H1 (cell line): ENCODE data around the gene RRAS. TPM values are rescaled to one million over a fixed set of nuclear protein-coding genes. Genes with fewer than 3 reads are reported as not detected.

Experiments
- CTCF ChIA-PET: fragments of 300-600 bp; sonication (Branson Sonifier 250); formaldehyde crosslinking; loops from one replicate; lab custom pipeline; 2021; ENCODE audit not compliant: partially characterized antibody; lab: Charles Lee
- POLR2A ChIA-PET: fragments of 300-600 bp; sonication (Branson Sonifier 250); formaldehyde crosslinking; loops from one replicate; lab custom pipeline; 2021; ENCODE audit warnings: inconsistent platforms; ENCODE audit not compliant: partially characterized antibody; lab: Charles Lee
- DNase-seq, 2 experiments: peaks; one replicate each; pipeline versions ENCODE4 v3.0.0 to v3.0.0-alpha.2; 2010 to 2022; ENCODE audit warnings: low spot score in 2 of 2, low read depth in 1 of 2, mixed read lengths in 1 of 2
- FAIRE-seq: peaks from 2 replicates; lab custom pipeline; 2011; peaks lifted over from hg19 to GRCh38; lab: Jason Lieb, UNC
- H2AFZ ChIP-seq: 2 replicates; pipeline ENCODE4 v1.8.1; 2012; ENCODE audit warnings: low read length, inconsistent platforms
- H2AK5ac ChIP-seq: 2 replicates; pipeline ENCODE4 v1.6.1; 2013; ENCODE audit warnings: low read depth, low read length
- H2BK120ac ChIP-seq: replicated peaks from 2 replicates; pipeline ENCODE3; 2013; ENCODE audit warnings: low read depth, low read length, inconsistent platforms
- H2BK12ac ChIP-seq: 2 replicates; pipeline ENCODE4 v1.6.1; 2013; ENCODE audit warnings: low read depth, low read length
- H2BK15ac ChIP-seq: 2 replicates; pipeline ENCODE4 v1.6.1; 2013; ENCODE audit warnings: low read length
- H2BK20ac ChIP-seq: 2 replicates; pipeline ENCODE4 v1.6.1; 2013; ENCODE audit warnings: low read length
- H2BK5ac ChIP-seq: 2 replicates; pipeline ENCODE4 v1.6.1; 2013; ENCODE audit warnings: low read depth, low read length
- H3K14ac ChIP-seq: 2 replicates; pipeline ENCODE4 v1.6.1; 2013; ENCODE audit warnings: inconsistent platforms; ENCODE audit not compliant: insufficient read length
- H3K18ac ChIP-seq: 2 replicates; pipeline ENCODE4 v1.6.1; 2013; ENCODE audit warnings: low read length; ENCODE audit errors: extremely low read depth
- H3K23ac ChIP-seq: 2 replicates; pipeline ENCODE4 v1.6.1; 2013; ENCODE audit warnings: inconsistent platforms; ENCODE audit not compliant: insufficient read length
- H3K23me2 ChIP-seq: 2 replicates; pipeline ENCODE4 v1.6.1; 2013; ENCODE audit warnings: low read depth, low read length
- H3K27ac ChIP-seq: 2 replicates; pipeline ENCODE4 v1.6.1; 2011; ENCODE audit warnings: low read depth, low read length, inconsistent platforms
- H3K27me3 ChIP-seq, 4 experiments: replicated peaks in 1 of 4; 1 replicate in 1 of 4; 2 replicates in 3 of 4; pipeline versions ENCODE4 v1.6.1 to v1.8.1; 2011 to 2013; ENCODE audit warnings: low read length in 3 of 4, mild to moderate bottlenecking in 3 of 4, inconsistent platforms in 2 of 4, mixed read lengths in 2 of 4, moderate library complexity in 1 of 4; ENCODE audit not compliant: control insufficient read depth in 3 of 4, insufficient read depth in 3 of 4; ENCODE audit errors: extremely low read depth in 1 of 4
- H3K36me3 ChIP-seq, 4 experiments: 2 replicates each; pipeline versions ENCODE4 v1.6.1 to v1.8.1; 2011 to 2013; ENCODE audit warnings: mild to moderate bottlenecking in 4 of 4, low read length in 3 of 4, moderate library complexity in 2 of 4, control low read depth in 1 of 4, inconsistent platforms in 1 of 4; ENCODE audit not compliant: insufficient read depth in 4 of 4, control insufficient read depth in 2 of 4
- H3K4ac ChIP-seq: replicated peaks from 2 replicates; pipeline ENCODE3; 2013; ENCODE audit warnings: low read length, low read depth, mixed read lengths, inconsistent platforms; ENCODE audit not compliant: insufficient read length
- H3K4me1 ChIP-seq, 4 experiments: replicated peaks in 1 of 4; 1 replicate in 1 of 4; 2 replicates in 3 of 4; pipeline versions ENCODE4 v1.6.1 to v1.8.1; 2011 to 2013; ENCODE audit warnings: low read length in 3 of 4, inconsistent platforms in 2 of 4, mixed read lengths in 1 of 4; ENCODE audit not compliant: insufficient read depth in 4 of 4, control insufficient read depth in 3 of 4
- H3K4me2 ChIP-seq, 2 experiments: 2 replicates each; pipeline versions ENCODE4 v1.6.1 to v1.8.1; 2011 to 2013; ENCODE audit warnings: low read depth in 2 of 2, low read length in 2 of 2, control low read depth in 1 of 2, inconsistent platforms in 1 of 2, mild to moderate bottlenecking in 1 of 2; ENCODE audit not compliant: insufficient read depth in 1 of 2
- H3K4me3 ChIP-seq, 4 experiments: fragments of 200-600, 300-600 bp in 1 of 4; sonication (generic), shearing (Covaris generic), sonication (Bioruptor Twin) in 1 of 4; 2 replicates each; pipeline versions ENCODE4 v1.5.1 to v1.8.1; 2011 to 2016; ENCODE audit warnings: low read length in 4 of 4, low read depth in 3 of 4, control low read depth in 2 of 4, inconsistent platforms in 2 of 4, mild to moderate bottlenecking in 2 of 4, mixed read lengths in 1 of 4, moderate library complexity in 1 of 4; ENCODE audit not compliant: insufficient read depth in 2 of 4; ENCODE audit errors: extremely low read depth in 1 of 4
- H3K56ac ChIP-seq: replicated peaks from 2 replicates; pipeline ENCODE3; 2013; ENCODE audit warnings: low read depth, mild to moderate bottlenecking, mixed read lengths, low read length, inconsistent platforms; ENCODE audit not compliant: insufficient read length
- H3K79me1 ChIP-seq: 2 replicates; pipeline ENCODE4 v1.6.1; 2013; ENCODE audit warnings: low read depth, low read length, control low read depth
- H3K79me2 ChIP-seq, 2 experiments: 2 replicates each; pipeline versions ENCODE4 v1.6.1 to v1.8.1; 2012 to 2013; ENCODE audit warnings: low read length in 2 of 2, mild to moderate bottlenecking in 2 of 2, inconsistent platforms in 1 of 2; ENCODE audit not compliant: insufficient read depth in 2 of 2, control insufficient read depth in 1 of 2
- H3K9ac ChIP-seq, 4 experiments: replicated peaks in 1 of 4; 1 replicate in 1 of 4; 2 replicates in 3 of 4; pipeline versions ENCODE4 v1.6.1 to v1.8.1; 2011 to 2013; ENCODE audit warnings: low read depth in 3 of 4, low read length in 3 of 4, control low read depth in 2 of 4, mild to moderate bottlenecking in 2 of 4, moderate library complexity in 2 of 4, inconsistent platforms in 1 of 4; ENCODE audit errors: extremely low read depth in 1 of 4
- H3K9me3 ChIP-seq, 2 experiments: 2 replicates each; pipeline versions ENCODE4 v1.6.1 to v1.8.1; 2012 to 2013; ENCODE audit warnings: mild to moderate bottlenecking in 2 of 2, moderate library complexity in 2 of 2, control low read depth in 1 of 2, inconsistent platforms in 1 of 2, low read depth in 1 of 2, low read length in 1 of 2, mixed read lengths in 1 of 2; ENCODE audit not compliant: insufficient read depth in 2 of 2
- H4K20me1 ChIP-seq, 2 experiments: replicated peaks in 1 of 2; 2 replicates each; pipeline versions ENCODE3 to v1.8.1; 2011 to 2013; ENCODE audit warnings: inconsistent platforms in 2 of 2, low read length in 2 of 2, mild to moderate bottlenecking in 1 of 2; ENCODE audit not compliant: insufficient read depth in 2 of 2, control insufficient read depth in 1 of 2
- H4K5ac ChIP-seq: 2 replicates; pipeline ENCODE4 v1.6.1; 2013; ENCODE audit warnings: low read length, low read depth, mixed read lengths, inconsistent platforms; ENCODE audit not compliant: insufficient read length
- H4K8ac ChIP-seq: 2 replicates; pipeline ENCODE4 v1.8.0; 2013; ENCODE audit warnings: mild to moderate bottlenecking, moderate library complexity, low read length, inconsistent platforms; ENCODE audit not compliant: insufficient read depth; ENCODE audit errors: extremely low read depth
- H4K91ac ChIP-seq: replicated peaks from 2 replicates; pipeline ENCODE3; 2013; ENCODE audit warnings: low read length, mixed read lengths, inconsistent platforms; ENCODE audit not compliant: insufficient read length
- CREB1 ChIP-seq: IDR thresholded peaks from 2 replicates; pipeline ENCODE4 v1.6.1; 2012; ENCODE audit warnings: inconsistent platforms
- FOSL1 ChIP-seq: IDR thresholded peaks from 2 replicates; pipeline ENCODE4 v1.6.1; 2011; ENCODE audit warnings: mild to moderate bottlenecking, low read depth, low read length, moderate library complexity; ENCODE audit not compliant: insufficient read depth
- JUND ChIP-seq: IDR thresholded peaks from 2 replicates; pipeline ENCODE4 v1.6.1; 2011; ENCODE audit warnings: mild to moderate bottlenecking, improper control_type of control experiment, low read length
- KDM4A ChIP-seq: IDR thresholded peaks from one replicate; pipeline ENCODE4 v1.7.1; 2012; ENCODE audit warnings: low read depth, mild to moderate bottlenecking, moderate library complexity, low read length, inconsistent platforms; ENCODE audit not compliant: severe bottlenecking
- MAFK ChIP-seq: IDR thresholded peaks from 2 replicates; pipeline ENCODE4 v1.6.1; 2012; ENCODE audit warnings: low read depth, mild to moderate bottlenecking, improper control_type of control experiment, low read length
- POLR2A ChIP-seq, 2 experiments: IDR thresholded peaks; 1 replicate in 1 of 2; 2 replicates in 1 of 2; pipeline ENCODE4 v1.6.1; 2011; ENCODE audit warnings: low read depth in 2 of 2, low read length in 2 of 2, mild to moderate bottlenecking in 2 of 2; ENCODE audit errors: control extremely low read depth in 1 of 2
- POLR2AphosphoS5 ChIP-seq: IDR thresholded peaks from 2 replicates; pipeline ENCODE4 v1.6.1; 2011; ENCODE audit warnings: low read depth, low read length
- RNF2 ChIP-seq: fragments of 200-900, 300-1000 bp; sonication (generic); IDR thresholded peaks from 2 replicates; pipeline ENCODE4 v1.7.1; 2016; ENCODE audit warnings: borderline replicate concordance, low read depth, mild to moderate bottlenecking, antibody characterized with exemption, low read length; ENCODE audit not compliant: poor library complexity, severe bottlenecking; ENCODE audit errors: missing control alignments
- SIN3A ChIP-seq, 2 experiments: IDR thresholded peaks in 1 of 2; conservative IDR thresholded peaks in 1 of 2; 2 replicates each; pipeline ENCODE4 v1.6.1; 2011 to 2012; ENCODE audit warnings: low read length in 2 of 2, improper control_type of control experiment in 1 of 2, low read depth in 1 of 2, mild to moderate bottlenecking in 1 of 2
- TEAD4 ChIP-seq: IDR thresholded peaks from 2 replicates; pipeline ENCODE4 v1.6.1; 2012; ENCODE audit warnings: low read depth, low read length, inconsistent platforms, mixed read lengths
- WGBS, 2 experiments: shearing (Covaris generic) in 1 of 2; methylation state at CpG; one replicate each; pipeline versions ENCODE4 v1.1.6 to v1.1.7; 2013 to 2015; ENCODE audit warnings: low lambda C conversion rate in 2 of 2, mixed read lengths in 2 of 2, inconsistent platforms in 1 of 2, low coverage in 1 of 2, missing lambda C conversion rate in 1 of 2; ENCODE audit not compliant: insufficient replicate concordance in 2 of 2, insufficient coverage in 1 of 2, insufficient read length in 1 of 2; ENCODE audit errors: extremely low coverage in 1 of 2, missing lambda C conversion rate in 1 of 2; 5-methylcytosine and 5-hydroxymethylcytosine counted together
- polyA plus RNA-seq, 7 experiments: library from polyadenylated mRNA; depleted of rRNA in 3 of 7; stranded (reverse) in 5 of 7; unstranded in 2 of 7; fragments of >200 nt in 5 of 7; fragments of 200-250 nt in 2 of 7; gene quantifications; 1 replicate in 5 of 7; 2 replicates in 1 of 7; 4 replicates in 1 of 7; pipeline versions ENCODE4 v1.2.1 to v1.2.3, GENCODE V29; 2011 to 2013; ENCODE audit warnings: missing spikeins in 2 of 7, mixed read lengths in 2 of 7
- total RNA-seq: library from RNA; stranded (reverse); fragmentation: NEBNext Ultra II Directional; extraction: Animal tissue kit (Norgen Biotek cat#: 25700); gene quantifications from 2 replicates; pipeline ENCODE4 v1.2.1, GENCODE V29; 2021

The RRAS gene
- total and polyA plus RNA-seq, 2 of the 8 experiments (the other 6 are each of a cell fraction or from before 2014, with no cell fraction given), result 17.7 to 49.1 TPM

GRCh38 chr19:49590971-49591730 lies 48.8 kb downstream of the RRAS start, which contains the start of gene PRR12:
PRR12 (plus strand) TSS chr19:49591182; CDS start chr19:49591655, 473 bp downstream.
- H3K4me2 ChIP-seq, result peak within 1 kb of the TSS; percentile 92 to 95
- POLR2A ChIA-PET, result interaction anchor here (0.7 to 37.8 kb wide), 22 partner anchors 11 to 173 kb away, joined by 3 to 840 read pairs (median 5); partner anchors contain the start of genes BCL2L12, CPT1C, IRF3 and NOSIP
- no peak for TF ChIP-seq JUND
- no peak for TF ChIP-seq FOSL1
- TF ChIP-seq POLR2AphosphoS5, result no peak; the same call in 1 of the 2 replicates
- TF ChIP-seq TEAD4, result no peak
- TF ChIP-seq KDM4A, result peak; percentile 3
- no peak for TF ChIP-seq MAFK
- TF ChIP-seq RNF2, result no peak
- no peak for TF ChIP-seq CREB1
- peak in 1 of 2 experiments; percentile 5; a peak in 1 of 4 replicates for TF ChIP-seq SIN3A (conservative IDR thresholded peaks at IDR 0.05 in 1 of 2, IDR thresholded peaks at IDR 0.05 in 1 of 2; ENCODE audit: low read depth in 1 of 2, low read length in 2 of 2)
- no peak; a peak in 1 of 3 replicates for TF ChIP-seq POLR2A (IDR thresholded peaks at IDR 0.05; ENCODE audit: control extremely low read depth in 1 of 2, low read depth in 2 of 2, low read length in 2 of 2)

More at GRCh38 chr19:49590971-49591730, 48.8 kb downstream of the RRAS start, which contains the start of gene PRR12:
- H4K8ac ChIP-seq, result peak within 1 kb of the TSS; percentile 88
- H3K27me3 ChIP-seq, result no peaks in the 10 kb centered on the region
- H4K5ac ChIP-seq, result peak within 1 kb of the TSS; percentile 90
- peak within 1 kb of the TSS; percentile 96 for H3K56ac ChIP-seq
- no peak for FAIRE-seq
- peak within 1 kb of the TSS; percentile 97; the same call in 1 of the 2 replicates for H2AK5ac ChIP-seq
- peaks cover 9 to 23% (median 17%) of the 10 kb centered on the region in 4 experiments; a peak in 7 of 8 replicates for H3K36me3 ChIP-seq
- H3K23ac ChIP-seq, result no peak within 1 kb of the TSS
- H3K9me3 ChIP-seq, result no peaks in the 10 kb centered on the region
- H4K91ac ChIP-seq, result peak within 1 kb of the TSS; percentile 83
- no peak within 1 kb of the TSS for H2AFZ ChIP-seq
- H2BK15ac ChIP-seq, result 0 out of 2 replicates have a peak within 1 kb of the TSS, but pooled peaks have one; percentile 88
- H3K4me3 ChIP-seq, result peak within 1 kb of the TSS; percentile 95 to 100 (median 96)
- H3K4me1 ChIP-seq, result peaks cover 3 to 9% (median 4%) of the 10 kb centered on the region in 4 experiments; a peak in 6 of 7 replicates
- H3K9ac ChIP-seq, result peak within 1 kb of the TSS; percentile 74 to 84 (median 82)
- 2% methylated on average over 9 of the region's 66 CpGs; no CpG with 5 or more reads in 1 of the 2 experiments for WGBS, 2 experiments
- H3K79me2 ChIP-seq, result peaks cover 4 to 25% of the 10 kb centered on the region in 2 experiments; a peak in 3 of 4 replicates
- no peak within 1 kb of the TSS for H2BK20ac ChIP-seq
- H2BK5ac ChIP-seq, result peak within 1 kb of the TSS; percentile 95
- H3K79me1 ChIP-seq, result peaks cover 8% of the 10 kb centered on the region
- peaks cover 0 to 6% of the 10 kb centered on the region in 2 experiments for H4K20me1 ChIP-seq
- H3K18ac ChIP-seq, result peak within 1 kb of the TSS; percentile 93
- peaks cover 20% of the 10 kb centered on the region for H3K23me2 ChIP-seq
- peak in 1 of 2 experiments; percentile 77 for DNase-seq
- peak within 1 kb of the TSS; percentile 84 for H3K27ac ChIP-seq
- peak within 1 kb of the TSS; percentile 70; the same call in 1 of the 2 replicates for H2BK12ac ChIP-seq
- H2BK120ac ChIP-seq, result peak within 1 kb of the TSS; percentile 59
- peak within 1 kb of the TSS; percentile 69 for H3K4ac ChIP-seq
- CTCF ChIA-PET, result interaction anchor here (1.1 to 2.1 kb wide), 5 partner anchors 21 to 96 kb away, joined by 3 to 5 read pairs (median 4); no protein-coding TSS in a partner anchor
- peak within 1 kb of the TSS; percentile 53 for H3K14ac ChIP-seq
